ENCODE data around the gene SERHL2. TPM values are rescaled to one million over a fixed set of nuclear protein-coding genes. Genes with fewer than 3 reads are reported as not detected.

The SERHL2 gene
- total RNA-seq, 1 experiment from 2014 or later, result 1.0 TPM

- Mint-ChIP-seq H3K27ac (no peak overlapping the region), H3K36me3 (ENCODE audit: insufficient read depth in 1 of 3, low read depth in 3 of 3) (peaks cover 0 to 18% (median 5%) of the 10 kb centered on the region in 3 experiments; a peak in 5 of 7 replicates), H3K9me3 (no peaks in the 10 kb centered on the region; a peak in 1 of 5 replicates), H3K4me3 (no peak overlapping the region), H3K27me3 (ENCODE audit: low read depth) (no peaks in the 10 kb centered on the region; the same call in 1 of the 2 replicates), H3K4me1 (peaks cover 17 to 23% of the 10 kb centered on the region in 2 experiments)
- H4K8ac ChIP-seq (replicated peaks; ENCODE audit: insufficient read length, low read depth, low read length), result no peak overlapping the region
- H3K79me1 ChIP-seq (ENCODE audit: insufficient read depth, low read depth, low read length, poor library complexity, severe bottlenecking), result no peaks in the 10 kb centered on the region
- no CpG with 5 or more reads among the region's 4 CpGs for WGBS (ENCODE audit: extremely low coverage, insufficient read length, low lambda C conversion rate)
- no peak for DNase-seq
- no peak overlapping the region for H2AFZ ChIP-seq (ENCODE audit: low read length)
- H2BK12ac ChIP-seq (ENCODE audit: insufficient read length, low read depth, low read length), result no peak overlapping the region
- H3K4ac ChIP-seq (ENCODE audit: low read depth, low read length), result no peak overlapping the region
- no peak overlapping the region for H4K5ac ChIP-seq (ENCODE audit: insufficient read length, low read depth, low read length)
- no peak overlapping the region for H3K9ac ChIP-seq (ENCODE audit: extremely low read depth, insufficient read length, low read length)
- no peak overlapping the region for H3K4me2 ChIP-seq (ENCODE audit: insufficient read depth, insufficient read length, low read length)
- H3K27me3 ChIP-seq (ENCODE audit: insufficient read depth, low read length), result no peaks in the 10 kb centered on the region
- H3K79me2 ChIP-seq (ENCODE audit: insufficient read depth, low read length), result no peaks in the 10 kb centered on the region
- H3K14ac ChIP-seq (ENCODE audit: insufficient read depth, low read length), result no peak overlapping the region
- H3K4me1 ChIP-seq (ENCODE audit: insufficient read depth, low read length), result no peaks in the 10 kb centered on the region
- no peaks in the 10 kb centered on the region for H3K9me3 ChIP-seq (ENCODE audit: control insufficient read depth, low read depth, low read length)
- no peaks in the 10 kb centered on the region for H4K20me1 ChIP-seq (ENCODE audit: control insufficient read depth, insufficient read depth, insufficient read length)
- TF ChIP-seq CTCF (conservative IDR thresholded peaks at IDR 0.05), result no peak
- no peak overlapping the region for H2AK5ac ChIP-seq (ENCODE audit: insufficient read length, low read length)
- H4K91ac ChIP-seq (ENCODE audit: insufficient read length, low read depth, low read length), result no peak overlapping the region
- no peak overlapping the region for H3T11ph ChIP-seq (ENCODE audit: low read length)
- no peak overlapping the region for H3K27ac ChIP-seq (ENCODE audit: insufficient read length, low read depth, low read length)
- no peak overlapping the region for H2BK15ac ChIP-seq (ENCODE audit: low read depth, low read length)
- no peaks in the 10 kb centered on the region for H3K23me2 ChIP-seq (ENCODE audit: insufficient read length, low read depth, low read length, poor library complexity, severe bottlenecking)
- H3K18ac ChIP-seq (ENCODE audit: insufficient read length, low read depth, low read length), result no peak overlapping the region
- H2BK20ac ChIP-seq (ENCODE audit: low read depth, low read length, poor library complexity, severe bottlenecking), result no peak overlapping the region
- H3K23ac ChIP-seq (ENCODE audit: insufficient read length, low read depth, low read length), result no peak overlapping the region
- no peak overlapping the region for H3K56ac ChIP-seq (ENCODE audit: insufficient read length, low read depth, low read length)
- no peak overlapping the region for H2BK5ac ChIP-seq (ENCODE audit: insufficient read length, low read length)
- H2BK120ac ChIP-seq (ENCODE audit: low read depth, low read length, poor library complexity, severe bottlenecking), result no peak overlapping the region
These were observed 66.3 kb downstream of the SERHL2 start for GRCh38 chr22:42620084-42620483.
